ENCODE results near the gene VPS13D.

The VPS13D gene

DNA sequence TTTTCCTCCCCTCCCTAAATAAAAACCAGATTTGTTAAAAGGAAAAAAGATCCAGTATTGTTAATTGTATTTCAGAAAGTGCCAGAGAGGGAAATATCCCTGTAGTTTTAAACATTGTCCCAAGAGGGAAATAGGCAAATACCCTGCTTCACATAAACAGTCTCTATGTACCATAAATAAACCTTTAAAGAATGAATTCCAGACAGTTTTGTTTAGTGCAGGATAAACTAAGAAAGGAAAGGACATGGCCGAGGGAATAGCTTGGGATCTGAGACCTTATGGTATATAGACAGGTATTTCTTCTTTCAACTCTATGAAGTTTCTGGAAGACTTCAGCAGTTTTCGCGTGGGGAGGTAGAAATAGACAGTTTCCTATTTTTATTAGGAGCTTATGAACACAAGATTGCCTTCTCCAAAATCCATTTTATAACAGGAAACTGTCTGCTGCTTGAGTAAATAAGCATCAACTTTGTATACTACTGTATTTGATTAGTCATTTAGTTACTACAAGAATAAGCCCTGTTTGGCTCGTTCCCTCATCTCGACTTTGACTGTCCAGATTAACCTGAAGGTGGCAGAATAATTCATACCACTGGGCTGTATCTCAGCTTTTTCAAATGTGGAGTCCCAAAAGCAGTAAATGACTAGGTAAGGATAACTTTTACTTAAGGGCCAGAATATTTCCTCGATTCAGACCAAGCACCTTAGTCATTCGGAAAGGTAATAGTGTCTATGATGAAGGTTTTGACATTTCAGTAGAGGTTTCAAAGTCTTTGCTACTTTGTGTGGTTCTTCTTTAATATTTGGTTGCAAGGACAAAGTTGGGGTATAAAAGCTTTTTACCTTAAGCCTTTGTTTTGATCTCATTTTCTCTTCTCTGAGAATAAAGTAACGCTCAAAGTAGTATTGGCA lies 177.5 kb downstream of the VPS13D start:
- peak in 1 of 2 experiments; percentile 3 for DNase-seq

- DNase-seq: no peak
Observed at GRCh38 chr1:12407962-12408454, 178.2 kb downstream of the VPS13D start.

- no peak for DNase-seq
Observed at GRCh38 chr1:12408662-12409061, 178.8 kb downstream of the VPS13D start.

DNA sequence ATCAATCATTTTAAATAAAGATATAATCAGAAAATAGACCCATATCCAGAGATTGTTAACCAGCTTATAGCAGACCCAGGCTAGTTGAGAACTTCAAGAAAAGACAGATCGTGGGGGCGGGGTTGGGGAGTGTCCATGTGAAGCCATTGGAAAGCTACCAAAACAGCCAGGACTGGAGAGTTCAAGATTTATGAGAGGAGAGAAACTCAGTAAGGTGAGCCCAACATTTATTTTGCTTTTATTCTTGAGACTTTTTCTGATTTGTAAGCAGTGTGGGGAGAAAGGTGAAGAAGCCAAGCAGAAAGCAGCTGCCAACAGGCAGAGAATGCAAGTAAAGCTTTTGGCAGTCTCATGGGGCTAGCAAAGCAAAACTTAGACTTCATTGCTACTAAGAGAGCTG lies 179.9 kb downstream of the VPS13D start:
- no peak for DNase-seq

DNA sequence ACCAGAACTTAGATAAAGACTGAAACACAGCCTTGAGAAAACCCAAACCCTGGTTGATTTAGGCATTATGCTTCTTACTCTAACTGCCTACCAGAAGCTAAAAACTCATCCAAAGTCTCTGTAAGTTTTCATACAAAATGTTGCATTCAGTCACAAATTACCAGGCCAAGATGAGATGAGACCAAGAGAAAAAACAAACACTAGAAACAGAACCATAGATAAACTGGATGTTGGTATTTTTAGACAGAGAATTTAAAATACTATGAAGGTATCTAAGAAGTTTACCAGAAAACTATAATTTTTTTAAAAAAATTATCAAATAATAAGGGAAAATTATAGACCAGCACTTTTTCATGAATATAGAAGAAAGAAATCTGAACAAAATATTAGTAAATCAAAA lies 180.5 kb downstream of the VPS13D start:
- no peak for DNase-seq

GRCh38 chr1:12411098-12411497 lies 181.3 kb downstream of the VPS13D start:
- no peak for DNase-seq

DNA sequence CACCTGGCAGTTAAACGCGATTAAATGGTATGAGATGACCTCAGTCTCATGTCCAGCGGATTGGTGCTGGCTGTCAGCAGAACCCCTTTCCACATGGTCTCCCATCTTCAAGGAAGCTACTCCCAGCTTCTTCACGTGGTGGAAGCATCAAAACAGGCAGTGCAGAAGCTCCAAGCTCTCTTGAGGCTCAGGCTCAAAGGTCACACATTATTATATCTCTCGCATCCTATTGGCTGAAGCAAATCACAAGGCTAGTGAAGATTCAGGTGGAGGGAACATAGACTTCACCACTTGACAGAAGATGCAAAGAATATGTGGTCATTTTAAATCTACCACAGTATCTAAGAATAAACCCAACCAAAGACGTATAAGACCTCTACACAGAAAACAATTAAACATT lies 181.9 kb downstream of the VPS13D start:
- DNase-seq: no peak

DNA sequence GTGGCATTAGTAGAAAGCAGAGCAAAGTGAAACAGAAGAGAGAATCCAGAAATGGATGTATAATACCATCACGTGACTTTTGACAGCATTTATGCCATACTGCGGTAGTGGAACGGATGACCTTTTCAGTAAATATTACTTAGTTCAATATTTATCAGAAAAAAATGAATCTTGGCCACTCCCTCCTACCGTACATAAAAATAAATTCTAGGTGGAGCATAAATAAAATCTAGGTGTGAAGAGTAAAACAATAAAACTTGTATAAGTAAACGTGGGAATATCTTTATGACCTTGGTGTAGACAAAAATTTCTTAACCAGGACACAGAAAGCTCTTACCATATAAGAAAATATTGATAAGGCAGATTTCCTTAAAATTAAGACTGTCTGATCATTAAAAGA lies 182.6 kb downstream of the VPS13D start:
- DNase-seq: no peak

- DNase-seq: no peak
Observed at GRCh38 chr1:12413664-12414410, 184.0 kb downstream of the VPS13D start.

DNA sequence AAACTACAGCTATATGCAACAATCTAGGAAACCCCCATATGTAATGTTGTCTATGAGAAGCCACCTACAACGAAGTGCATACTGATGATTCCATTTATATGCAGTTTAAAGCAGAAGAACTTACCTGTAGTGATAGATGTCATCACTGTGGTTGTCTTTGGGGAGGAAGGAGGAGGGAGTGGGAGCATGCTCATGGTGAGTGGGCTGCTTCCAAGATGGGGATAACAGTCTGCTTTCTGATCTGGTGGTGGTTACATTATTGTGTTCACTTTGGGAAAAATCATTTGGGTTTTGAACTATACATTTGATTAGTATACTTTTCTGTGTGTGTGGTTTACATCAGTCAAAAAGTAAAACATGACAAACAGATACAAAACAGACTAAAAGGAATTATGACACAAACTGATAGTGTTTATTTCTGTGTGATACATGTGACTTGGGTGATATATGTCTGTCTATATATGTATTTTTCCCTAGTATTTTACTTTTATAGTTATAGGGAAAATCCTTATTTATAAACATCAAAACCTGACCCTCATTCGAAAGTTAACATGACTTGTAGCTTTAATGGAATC lies 184.7 kb downstream of the VPS13D start:
- DNase-seq: no peak

DNA sequence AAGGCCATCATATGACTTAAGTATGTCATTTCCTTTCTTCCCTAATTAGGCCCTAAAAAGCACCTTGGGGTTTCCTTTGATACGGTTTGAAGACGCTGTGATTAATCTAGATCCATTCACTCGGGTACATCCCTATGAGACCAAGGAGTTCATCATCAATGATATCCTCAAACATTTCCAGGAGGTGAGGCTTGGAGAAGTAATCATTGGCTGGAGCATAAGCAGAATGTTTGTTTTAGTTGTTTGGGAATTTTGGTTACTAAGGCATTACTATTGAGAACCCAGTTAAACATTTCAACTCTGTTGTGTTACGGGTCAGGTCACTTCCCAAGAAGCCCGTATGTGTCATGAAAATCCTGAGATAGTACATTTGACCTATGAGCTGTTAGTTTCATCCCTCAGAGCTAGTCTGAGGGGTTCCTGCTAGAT lies 185.2 kb downstream of the VPS13D start:
- no peak for DNase-seq

DNA sequence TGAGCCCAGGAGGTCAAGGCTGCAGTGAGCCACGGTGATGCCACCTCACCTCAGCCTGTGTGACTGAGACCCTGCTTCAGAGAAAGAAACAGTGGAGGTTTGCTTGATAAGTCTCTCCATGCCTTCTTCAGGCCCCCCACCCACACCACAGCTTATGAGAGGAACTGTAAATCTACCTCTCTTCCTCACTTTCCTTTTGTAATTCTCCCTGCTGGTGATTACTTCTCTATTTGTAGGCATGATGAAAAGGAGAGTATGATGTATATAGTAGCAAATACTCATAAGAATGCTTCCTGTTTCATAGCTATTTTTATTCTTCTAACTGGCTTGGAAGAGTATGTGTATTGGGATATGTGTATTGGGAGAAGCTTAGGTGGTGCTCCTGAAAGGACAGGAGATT lies 186.3 kb downstream of the VPS13D start:
- DNase-seq: no peak

- DNase-seq: no peak
Observed at GRCh38 chr1:12416744-12417143, 186.9 kb downstream of the VPS13D start.

DNA sequence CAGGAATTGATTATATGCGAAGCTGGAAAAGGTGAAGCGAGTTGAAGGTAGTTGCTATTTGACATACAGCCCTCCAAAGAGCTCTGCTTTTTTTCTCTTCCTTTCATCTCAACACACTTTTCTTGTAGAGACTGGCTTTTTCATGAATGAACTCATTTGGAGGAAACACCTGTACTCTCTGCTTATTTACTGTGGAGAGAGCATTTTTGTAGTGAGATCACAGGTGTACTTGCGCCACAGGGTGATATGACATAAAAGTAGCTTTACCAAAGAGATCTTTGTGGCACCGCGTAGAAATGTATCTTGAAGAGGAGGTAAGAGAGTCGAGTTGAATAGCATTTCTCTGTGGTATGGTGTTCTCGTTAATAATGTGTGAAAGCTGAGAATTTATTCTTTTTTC lies 187.6 kb downstream of the VPS13D start:
- no peak for DNase-seq

DNA sequence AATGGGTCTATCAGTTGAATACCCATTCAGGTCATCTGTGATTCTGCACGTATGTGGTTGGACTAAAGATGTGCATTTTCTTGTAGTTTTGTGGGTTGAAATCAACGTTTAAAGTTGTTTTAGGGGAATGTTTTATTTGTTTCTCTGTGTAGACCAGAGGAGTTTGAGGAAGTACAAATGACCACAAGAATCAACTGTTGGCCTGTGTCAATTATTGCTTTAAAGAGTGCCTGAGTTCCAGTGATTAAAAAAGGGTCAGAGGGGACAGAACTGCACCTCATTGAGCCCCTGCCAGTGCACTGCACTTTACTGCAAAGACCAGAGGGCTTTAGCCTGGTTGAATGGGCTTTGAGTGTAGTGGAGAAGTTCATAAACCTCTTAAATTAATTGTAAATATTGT lies 190.3 kb downstream of the VPS13D start:
- no peak for DNase-seq

DNA sequence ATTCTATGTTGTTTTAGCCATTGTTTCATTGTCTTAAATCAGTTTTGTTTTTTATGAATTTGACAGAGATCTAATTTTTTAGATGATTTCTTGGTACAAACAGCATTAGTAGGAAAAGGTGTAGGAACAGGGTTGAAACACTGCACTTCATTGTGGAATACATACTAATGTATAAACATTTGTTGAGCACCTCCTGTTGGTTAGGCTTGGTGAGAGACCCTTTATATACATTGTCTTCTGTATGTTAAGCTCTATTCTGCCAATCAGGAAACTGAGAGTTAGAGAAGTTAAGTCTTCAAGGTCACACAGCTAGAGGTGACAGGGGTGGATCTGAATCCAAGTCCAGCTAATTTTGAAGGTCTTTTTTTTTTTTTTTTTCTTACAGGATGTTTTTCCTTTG lies 192.7 kb downstream of the VPS13D start:
- no peak for DNase-seq

- no peak for DNase-seq
Observed at GRCh38 chr1:12424087-12424529, 194.3 kb downstream of the VPS13D start.

DNA sequence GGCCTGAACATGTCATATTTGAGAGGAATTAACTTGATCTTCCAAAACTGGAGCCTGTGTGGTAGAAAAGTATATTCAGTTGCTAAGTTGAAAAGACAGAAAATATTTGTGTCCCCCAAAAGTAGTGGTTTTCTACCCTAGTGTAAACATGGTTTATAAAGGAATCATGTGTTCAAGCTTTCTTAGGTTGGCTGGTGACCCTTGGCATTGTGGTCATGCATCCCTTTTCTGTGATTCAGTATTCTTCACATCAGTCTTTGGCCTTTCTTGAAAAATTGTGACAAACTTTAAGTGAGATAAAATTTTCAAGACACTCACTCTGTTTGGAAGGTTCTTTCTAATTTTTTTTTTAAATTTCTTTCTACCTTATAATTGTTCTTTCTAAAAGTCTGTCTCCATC lies 195.0 kb downstream of the VPS13D start:
- DNase-seq: no peak

- no peak for DNase-seq
Observed at GRCh38 chr1:12426030-12426429, 196.2 kb downstream of the VPS13D start.

DNA sequence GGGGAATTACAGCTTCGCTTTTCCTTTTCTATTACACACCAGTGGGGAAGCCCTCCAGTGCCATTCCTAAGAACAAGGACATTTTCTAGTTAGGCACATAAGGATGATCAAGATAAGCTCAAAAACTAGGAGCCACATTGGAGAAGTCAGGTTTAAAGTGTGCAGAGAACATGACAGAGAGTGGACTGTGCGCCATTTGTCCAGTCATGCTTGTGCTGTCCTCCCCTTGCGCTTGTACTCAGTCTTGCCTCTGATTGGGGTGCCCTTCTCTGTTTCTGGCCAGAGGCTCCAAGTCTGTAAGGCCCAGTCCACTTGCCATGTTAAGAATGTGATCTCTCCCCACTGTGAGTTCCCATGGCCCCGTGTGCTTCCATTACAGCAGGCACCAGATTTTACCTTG lies 198.5 kb downstream of the VPS13D start:
- DNase-seq: no peak

GRCh38 chr1:12430525-12430924 lies 200.7 kb downstream of the VPS13D start:
- no peak for DNase-seq

DNA sequence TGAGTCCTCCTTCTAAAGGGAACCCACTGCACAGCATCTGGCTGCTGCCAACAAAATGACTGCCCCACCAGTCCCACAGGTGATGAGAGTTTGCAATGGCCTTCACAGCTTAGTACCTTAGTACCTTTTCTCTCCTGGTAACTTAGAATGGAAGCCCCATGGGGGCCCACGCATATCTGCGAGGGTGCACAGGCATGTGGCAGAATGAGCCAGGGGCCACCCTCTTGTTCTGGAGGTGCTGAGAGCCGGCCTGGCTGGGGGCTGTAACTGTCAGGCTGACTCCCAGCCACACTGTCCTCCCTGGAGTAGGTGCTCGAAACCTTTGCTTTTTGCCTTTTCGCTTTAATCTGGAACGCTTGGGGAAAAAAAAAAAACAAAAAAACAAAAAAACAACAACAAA lies 203.1 kb downstream of the VPS13D start:
- DNase-seq: no peak

DNA sequence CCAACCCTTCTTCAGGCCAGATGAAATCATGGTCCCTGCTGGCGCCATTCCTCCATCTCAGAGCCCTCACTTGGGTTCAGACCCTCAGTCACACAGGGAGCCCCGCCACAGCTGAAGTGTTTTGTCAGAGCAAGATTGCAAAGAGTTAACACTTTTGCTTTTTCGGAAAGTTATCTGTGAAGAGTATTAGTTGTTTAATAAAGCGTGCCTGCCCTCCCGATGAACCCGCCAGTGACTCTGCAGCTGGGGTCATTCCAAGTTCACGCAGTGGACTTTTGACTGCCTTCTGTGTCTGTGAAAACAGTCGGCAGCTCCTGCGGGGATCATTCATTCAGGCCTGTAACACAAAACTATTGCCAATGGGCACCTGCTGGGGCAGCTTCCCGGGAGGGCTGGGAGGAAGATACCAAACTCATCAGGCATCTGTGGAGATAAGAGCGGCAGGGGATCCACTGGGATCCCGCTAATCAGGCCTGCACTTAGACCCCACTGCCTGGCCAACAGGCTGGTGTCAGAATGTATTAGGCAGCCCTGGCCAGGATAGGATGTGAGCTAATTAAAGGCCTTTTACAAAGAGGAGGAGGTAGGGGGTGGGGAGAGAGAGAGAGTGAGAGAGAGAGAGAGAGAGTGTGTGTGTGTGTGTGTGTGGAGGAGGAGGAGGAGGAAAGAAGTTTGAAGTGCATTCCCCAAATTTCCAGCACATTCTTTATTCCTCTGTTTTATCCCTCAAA lies 203.7 kb downstream of the VPS13D start:
- DNase-seq: no peak

All from stimulated activated CD4-positive, alpha-beta T cell treated with anti-CD3 and anti-CD28 coated beads, Interleukin-4, amount 100 ng/mL, for 4 hours (primary cell).